H9 (cell line): ENCODE data around the gene NFE2L2. TPM values are rescaled to one million over a fixed set of nuclear protein-coding genes. Genes with fewer than 3 reads are reported as not detected.

ENCODE experiments used
- DNase-seq: peaks from one replicate; pipeline ENCODE4 v3.0.0-alpha.2; 2017
- H2AFZ ChIP-seq: one replicate; pipeline ENCODE4 v1.6.1; 2013; ENCODE audit warnings: mild to moderate bottlenecking, low read length, control low read depth, moderate library complexity
- H2AK5ac ChIP-seq: 2 replicates; pipeline ENCODE4 v1.6.1; 2013; ENCODE audit warnings: low read length, control low read depth, mixed read lengths; ENCODE audit not compliant: insufficient read length
- H2BK120ac ChIP-seq: one replicate; pipeline ENCODE4 v1.6.1; 2013; ENCODE audit warnings: low read depth, mild to moderate bottlenecking, low read length, control low read depth, inconsistent platforms; ENCODE audit not compliant: poor library complexity, severe bottlenecking
- H2BK12ac ChIP-seq: 2 replicates; pipeline ENCODE4 v1.6.1; 2013; ENCODE audit warnings: low read length, control low read depth, mixed read lengths, low read depth; ENCODE audit not compliant: insufficient read length
- H2BK15ac ChIP-seq: 2 replicates; pipeline ENCODE4 v1.6.1; 2013; ENCODE audit warnings: low read depth, low read length, control low read depth
- H2BK20ac ChIP-seq: one replicate; pipeline ENCODE4 v1.6.1; 2013; ENCODE audit warnings: low read depth, mild to moderate bottlenecking, low read length, control low read depth, inconsistent platforms; ENCODE audit not compliant: poor library complexity, severe bottlenecking
- H2BK5ac ChIP-seq: 2 replicates; pipeline ENCODE4 v1.6.1; 2013; ENCODE audit warnings: low read length, control low read depth, mixed read lengths; ENCODE audit not compliant: insufficient read length
- H3K14ac ChIP-seq: 2 replicates; pipeline ENCODE4 v1.6.1; 2013; ENCODE audit warnings: low read length, control low read depth; ENCODE audit not compliant: insufficient read depth
- H3K18ac ChIP-seq: 2 replicates; pipeline ENCODE4 v1.6.1; 2013; ENCODE audit warnings: low read depth, mild to moderate bottlenecking, mixed read lengths, low read length, control low read depth; ENCODE audit not compliant: insufficient read length
- H3K23ac ChIP-seq: 2 replicates; pipeline ENCODE4 v1.6.1; 2013; ENCODE audit warnings: low read length, control low read depth, mixed read lengths, low read depth; ENCODE audit not compliant: insufficient read length
- H3K23me2 ChIP-seq: 2 replicates; pipeline ENCODE4 v1.6.1; 2013; ENCODE audit warnings: low read depth, mild to moderate bottlenecking, mixed read lengths, low read length, control low read depth; ENCODE audit not compliant: insufficient read length, poor library complexity, severe bottlenecking
- H3K27ac ChIP-seq: 2 replicates; pipeline ENCODE4 v1.5.1; 2013; ENCODE audit warnings: low read length, control low read depth, mixed read lengths, low read depth; ENCODE audit not compliant: insufficient read length
- H3K27me3 ChIP-seq: 2 replicates; pipeline ENCODE4 v1.6.1; 2013; ENCODE audit warnings: low read length, control low read depth, inconsistent platforms; ENCODE audit not compliant: insufficient read depth
- H3K4ac ChIP-seq: 2 replicates; pipeline ENCODE4 v1.6.1; 2013; ENCODE audit warnings: low read depth, mild to moderate bottlenecking, control low read depth, inconsistent platforms, low read length, moderate library complexity
- H3K4me1 ChIP-seq: 2 replicates; pipeline ENCODE4 v1.6.1; 2013; ENCODE audit warnings: low read length, control low read depth, inconsistent platforms; ENCODE audit not compliant: insufficient read depth
- H3K4me2 ChIP-seq: 2 replicates; pipeline ENCODE4 v1.6.1; 2013; ENCODE audit warnings: low read length, control low read depth, mixed read lengths; ENCODE audit not compliant: insufficient read length, insufficient read depth
- H3K56ac ChIP-seq: 2 replicates; pipeline ENCODE4 v1.6.1; 2013; ENCODE audit warnings: low read depth, mild to moderate bottlenecking, mixed read lengths, low read length, control low read depth; ENCODE audit not compliant: insufficient read length
- H3K79me1 ChIP-seq: 2 replicates; pipeline ENCODE4 v1.6.1; 2013; ENCODE audit warnings: low read depth, mild to moderate bottlenecking, moderate library complexity, low read length, control low read depth, inconsistent platforms; ENCODE audit not compliant: insufficient read depth, poor library complexity, severe bottlenecking
- H3K79me2 ChIP-seq: 2 replicates; pipeline ENCODE4 v1.6.1; 2013; ENCODE audit warnings: low read length, control low read depth, inconsistent platforms; ENCODE audit not compliant: insufficient read depth
- H3K9ac ChIP-seq: 2 replicates; pipeline ENCODE4 v1.6.1; 2013; ENCODE audit warnings: low read length, control low read depth, mixed read lengths; ENCODE audit not compliant: insufficient read length; ENCODE audit errors: extremely low read depth
- H3K9me3 ChIP-seq: one replicate; pipeline ENCODE4 v1.6.1; 2013; ENCODE audit warnings: low read depth, low read length, inconsistent platforms; ENCODE audit not compliant: control insufficient read depth
- H3T11ph ChIP-seq: one replicate; pipeline ENCODE4 v1.6.1; 2013; ENCODE audit warnings: mild to moderate bottlenecking, low read length, control low read depth, inconsistent platforms
- H4K20me1 ChIP-seq: one replicate; pipeline ENCODE4 v1.6.1; 2013; ENCODE audit not compliant: control insufficient read depth, insufficient read length, insufficient read depth
- H4K5ac ChIP-seq: 2 replicates; pipeline ENCODE4 v1.6.1; 2013; ENCODE audit warnings: low read depth, mild to moderate bottlenecking, mixed read lengths, low read length, control low read depth; ENCODE audit not compliant: insufficient read length
- H4K8ac ChIP-seq: replicated peaks from 2 replicates; pipeline ENCODE4 v1.6.1; 2013; ENCODE audit warnings: low read length, control low read depth, mixed read lengths, low read depth; ENCODE audit not compliant: insufficient read length
- H4K91ac ChIP-seq: 2 replicates; pipeline ENCODE4 v1.6.1; 2013; ENCODE audit warnings: low read depth, mild to moderate bottlenecking, moderate library complexity, mixed read lengths, low read length, control low read depth; ENCODE audit not compliant: insufficient read length
- H3K27ac Mint-ChIP-seq, 3 experiments: 2 replicates in 2 of 3; 3 replicates in 1 of 3; pipeline ENCODE4 v1.8.0; 2020 to 2021; ENCODE audit warnings: mixed read lengths in 3 of 3, mild to moderate bottlenecking in 1 of 3, moderate library complexity in 1 of 3
- H3K27me3 Mint-ChIP-seq: 2 replicates; pipeline ENCODE4 v1.8.0; 2021; ENCODE audit warnings: low read depth, mild to moderate bottlenecking, moderate library complexity, mixed read lengths
- H3K36me3 Mint-ChIP-seq, 3 experiments: 2 replicates in 2 of 3; 3 replicates in 1 of 3; pipeline ENCODE4 v1.8.0; 2020 to 2021; ENCODE audit warnings: low read depth in 3 of 3, mixed read lengths in 3 of 3; ENCODE audit not compliant: insufficient read depth in 1 of 3
- H3K4me1 Mint-ChIP-seq, 2 experiments: 2 replicates each; pipeline ENCODE4 v1.8.0; 2020; ENCODE audit warnings: mixed read lengths in 2 of 2
- H3K4me3 Mint-ChIP-seq, 2 experiments: 2 replicates in 1 of 2; 3 replicates in 1 of 2; pipeline ENCODE4 v1.8.0; 2020 to 2021; ENCODE audit warnings: mild to moderate bottlenecking in 2 of 2, mixed read lengths in 2 of 2, moderate library complexity in 1 of 2
- H3K9me3 Mint-ChIP-seq, 2 experiments: 2 replicates in 1 of 2; 3 replicates in 1 of 2; pipeline ENCODE4 v1.8.0; 2020; ENCODE audit warnings: mild to moderate bottlenecking in 2 of 2, mixed read lengths in 2 of 2, moderate library complexity in 1 of 2
- CTCF ChIP-seq: fragments of 200-600 bp; sonication (generic); conservative IDR thresholded peaks from 3 replicates; pipeline ENCODE4 v1.8.0; 2021; ENCODE audit warnings: antibody characterized with exemption, mild to moderate bottlenecking
- WGBS: extraction: QIAGEN DNeasy Blood & Tissue Kit; methylation state at CpG from one replicate; pipeline ENCODE4 v1.1.7; 2013; ENCODE audit warnings: missing lambda C conversion rate, low lambda C conversion rate, mixed read lengths; ENCODE audit not compliant: insufficient read length; ENCODE audit errors: extremely low coverage; 5-methylcytosine and 5-hydroxymethylcytosine counted together
- total RNA-seq: library from RNA; stranded (reverse); gene quantifications from 2 replicates; pipeline ENCODE4 v1.2.1, GENCODE V29; 2021

NFE2L2 gene
- total RNA-seq, 1 experiment from 2014 or later: 42.5 TPM

GRCh38 chr2:177291701-177292100 lies 27.2 kb upstream of the NFE2L2 start:
- Mint-ChIP-seq H3K9me3 (no peaks in the 10 kb centered on the region), H3K27me3 (no peaks in the 10 kb centered on the region), H3K4me1 (peaks cover 0 to 5% of the 10 kb centered on the region in 2 experiments; a peak in 3 of 4 replicates), H3K36me3 (peaks cover 0 to 4% (median 0%) of the 10 kb centered on the region in 3 experiments; a peak in 1 of 7 replicates), H3K27ac (no peak overlapping the region), H3K4me3 (no peak overlapping the region)
- H3K56ac ChIP-seq: no peak overlapping the region
- H3K23me2 ChIP-seq: no peaks in the 10 kb centered on the region
- WGBS: no CpG with 5 or more reads among the region's 4 CpGs
- no peak overlapping the region for H2BK15ac ChIP-seq
- H4K5ac ChIP-seq: no peak overlapping the region
- no peak overlapping the region for H4K91ac ChIP-seq
- no peak overlapping the region for H2BK120ac ChIP-seq
- no peak overlapping the region for H3T11ph ChIP-seq
- H3K79me2 ChIP-seq: no peaks in the 10 kb centered on the region
- H2BK20ac ChIP-seq: no peak overlapping the region
- H3K18ac ChIP-seq: no peak overlapping the region
- no peaks in the 10 kb centered on the region for H4K20me1 ChIP-seq
- H2AK5ac ChIP-seq: no peak overlapping the region
- H3K9ac ChIP-seq: no peak overlapping the region
- no peak for TF ChIP-seq CTCF
- H4K8ac ChIP-seq: no peak overlapping the region
- no peak overlapping the region for H3K23ac ChIP-seq
- no peak overlapping the region for H3K4ac ChIP-seq
- no peak overlapping the region for H3K4me2 ChIP-seq
- no peak overlapping the region for H3K14ac ChIP-seq
- no peak overlapping the region for H3K27ac ChIP-seq
- no peaks in the 10 kb centered on the region for H3K9me3 ChIP-seq
- no peaks in the 10 kb centered on the region for H3K79me1 ChIP-seq
- H3K4me1 ChIP-seq: no peaks in the 10 kb centered on the region; the same call in 1 of the 2 replicates
- H2AFZ ChIP-seq: no peak overlapping the region
- DNase-seq: no peak
- no peaks in the 10 kb centered on the region for H3K27me3 ChIP-seq
- no peak overlapping the region for H2BK5ac ChIP-seq
- no peak overlapping the region for H2BK12ac ChIP-seq
